IMR-90 (cell line): ENCODE data around the gene PPY.
"Not testable (repeated sequence)": the region's sequence is repeated elsewhere in the genome, so short reads cannot be mapped to it uniquely, and the experiment has no call there.

Experiments used
- CTCF ChIP-seq: conservative IDR thresholded peaks from 2 replicates; pipeline ENCODE4 v1.5.1; 2012; ENCODE audit warnings: mild to moderate bottlenecking, low read depth, low read length, improper control_type of control experiment
- MAZ ChIP-seq: IDR thresholded peaks from 2 replicates; pipeline ENCODE4 v1.6.1; 2012; ENCODE audit warnings: low read depth, mild to moderate bottlenecking, low read length, improper control_type of control experiment, moderate library complexity, borderline replicate concordance
- POLR2A ChIP-seq: IDR thresholded peaks from 2 replicates; pipeline ENCODE4 v1.6.1; 2012; ENCODE audit warnings: mild to moderate bottlenecking, low read depth, low read length

DNA sequence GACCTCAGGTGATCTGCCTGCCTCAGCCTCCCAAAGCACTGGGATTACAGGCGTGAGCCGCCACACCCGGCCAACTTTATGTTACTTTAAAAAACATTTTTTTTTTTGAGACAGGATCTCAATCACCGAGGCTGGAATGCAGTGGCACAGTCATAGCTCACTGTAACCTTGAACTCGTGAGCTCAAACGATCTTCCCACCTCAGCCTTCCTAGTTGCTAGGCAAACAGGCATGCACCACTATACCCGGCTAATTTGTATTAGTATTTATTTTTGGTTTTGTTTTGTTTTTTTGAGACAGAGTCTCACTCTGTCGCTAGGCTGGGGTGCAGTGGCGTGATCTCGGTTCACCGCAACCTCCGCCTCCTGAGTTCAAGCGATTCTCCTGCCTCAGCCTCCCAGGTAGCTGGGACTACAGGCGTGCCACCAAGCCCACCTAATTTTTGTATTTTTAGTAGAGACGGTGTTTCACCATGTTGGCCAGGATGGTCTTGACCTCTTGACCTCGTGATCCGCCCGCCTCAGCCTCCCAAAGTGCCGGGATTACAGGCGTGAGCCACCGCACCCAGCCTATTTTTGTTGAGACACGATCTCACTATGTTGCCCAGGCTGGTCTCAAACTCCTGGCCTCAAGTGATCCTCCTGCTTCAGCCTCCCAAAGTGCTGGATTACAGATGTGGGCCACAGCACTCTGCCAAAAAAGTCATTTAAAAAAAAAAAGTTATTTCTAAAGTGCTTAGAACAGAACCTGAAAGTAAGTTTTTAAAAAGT is 30.4 kb upstream of the PPY start:
- not testable (repeated sequence) for TF ChIP-seq POLR2A, MAZ, CTCF
